A549 (cell line): ENCODE measurements around the gene SYNPR. TPM values are rescaled to one million over a fixed set of nuclear protein-coding genes. Genes with fewer than 3 reads are reported as not detected.

Experiments used
- ATAC-seq, 2 experiments: fragments of 200-7000 bp in 1 of 2; fragments of >200 bp in 1 of 2; cut with Nextera tagmentation in 1 of 2; cut with Tn5 transposase in 1 of 2; 3 replicates each; pipeline versions ENCODE4 v1.8.0 to v1.9.1; 2018 to 2020; ENCODE audit warnings: mild to moderate bottlenecking in 1 of 2, moderate library complexity in 1 of 2
- CTCF ChIA-PET: fragments of 300-600 bp; sonication (Branson Sonifier 250); formaldehyde crosslinking; extraction: SDS; loops from one replicate; lab custom pipeline; 2021; ENCODE audit warnings: antibody characterized with exemption, inconsistent platforms; lab: Yijun Ruan, JAX
- POLR2A ChIA-PET: fragments of 350-600 bp; formaldehyde crosslinking; extraction: SDS; loops from one replicate; lab custom pipeline; 2021; ENCODE audit warnings: antibody characterized with exemption, inconsistent platforms; lab: Yijun Ruan, JAX
- DNase-seq, 2 experiments: peaks; one replicate each; pipeline versions ENCODE4 v3.0.0 to v3.0.0-alpha.2; 2011 to 2016; ENCODE audit warnings: low read depth in 1 of 2, low spot score in 1 of 2
- FAIRE-seq: peaks from 2 replicates; lab custom pipeline; 2011; peaks lifted over from hg19 to GRCh38; lab: Jason Lieb, UNC
- H3K27ac ChIP-seq, 2 experiments: fragments of >200 bp; sonication (Bioruptor Twin); formaldehyde crosslinking; 3 replicates each; pipeline ENCODE4 v1.5.1; 2016 to 2017
- H3K4me1 ChIP-seq: fragments of >200 bp; sonication (Bioruptor Twin); formaldehyde crosslinking; 3 replicates; pipeline ENCODE4 v1.6.1; 2016
- H3K4me2 ChIP-seq: fragments of >200 bp; sonication (Bioruptor Twin); formaldehyde crosslinking; 3 replicates; pipeline ENCODE4 v1.6.1; 2016
- H3K4me3 ChIP-seq: fragments of >200 bp; sonication (Bioruptor Twin); formaldehyde crosslinking; 3 replicates; pipeline ENCODE4 v1.5.1; 2016
- H3K9me3 ChIP-seq: fragments of >200 bp; sonication (Bioruptor Twin); formaldehyde crosslinking; 3 replicates; pipeline ENCODE4 v1.6.1; 2016
- ATOH8 ChIP-seq: fragments of 250-450 bp; sonication (Bioruptor Pico); IDR thresholded peaks from 2 replicates; pipeline ENCODE4 v1.5.0; 2020; ENCODE audit warnings: low read depth, mild to moderate bottlenecking, moderate library complexity
- CEBPB ChIP-seq, 2 experiments: fragments of >200 bp in 1 of 2; sonication (Bioruptor Twin) in 1 of 2; formaldehyde crosslinking in 1 of 2; IDR thresholded peaks; 2 replicates each; pipeline ENCODE4 v1.6.1; 2012 to 2016
- EHMT2 ChIP-seq: fragments of 200-600 bp; sonication (generic); IDR thresholded peaks from 2 replicates; pipeline ENCODE4 v1.6.1; 2016; ENCODE audit warnings: antibody characterized with exemption, low read depth, mild to moderate bottlenecking, moderate library complexity
- FOSB ChIP-seq: fragments of 250-450 bp; sonication (Bioruptor Pico); IDR thresholded peaks from 2 replicates; pipeline ENCODE4 v1.5.0; 2020; ENCODE audit warnings: mild to moderate bottlenecking, moderate library complexity
- FOXS1 ChIP-seq: fragments of 250-450 bp; sonication (Bioruptor Pico); IDR thresholded peaks from 2 replicates; pipeline ENCODE4 v1.5.0; 2020; ENCODE audit warnings: mild to moderate bottlenecking, moderate library complexity
- GATA3 ChIP-seq: IDR thresholded peaks from 2 replicates; pipeline ENCODE4 v1.6.1; 2012; ENCODE audit warnings: borderline replicate concordance
- HOXB13 ChIP-seq: fragments of 250-450 bp; sonication (Bioruptor Pico); IDR thresholded peaks from 2 replicates; pipeline ENCODE4 v1.5.0; 2020; ENCODE audit warnings: low read depth, mild to moderate bottlenecking, moderate library complexity
- HOXB5 ChIP-seq: fragments of 250-450 bp; sonication (Bioruptor Pico); IDR thresholded peaks from 2 replicates; pipeline ENCODE4 v1.5.0; 2020; ENCODE audit warnings: mild to moderate bottlenecking, moderate library complexity
- PBX3 ChIP-seq: IDR thresholded peaks from 2 replicates; pipeline ENCODE4 v1.6.1; 2012
- RCOR1 ChIP-seq: fragments of 150-350 bp; IDR thresholded peaks from 2 replicates; pipeline ENCODE4 v1.6.1; 2014; ENCODE audit warnings: antibody characterized with exemption, low read length, low read depth
- REST ChIP-seq: fragments of 200-600 bp; sonication (generic); IDR thresholded peaks from 2 replicates; pipeline ENCODE4 v1.6.1; 2016; ENCODE audit warnings: antibody characterized with exemption, mild to moderate bottlenecking, moderate library complexity
- ZFP36 ChIP-seq: fragments of 450-650 bp; IDR thresholded peaks from 2 replicates; pipeline ENCODE4 v1.6.1; 2014; ENCODE audit warnings: borderline replicate concordance; ENCODE audit not compliant: partially characterized antibody
- ZNF302 ChIP-seq: fragments of 250-450 bp; sonication (Bioruptor Pico); IDR thresholded peaks from 2 replicates; pipeline ENCODE4 v1.9.0; 2021; ENCODE audit warnings: inconsistent platforms, mild to moderate bottlenecking, moderate library complexity
- WGBS: methylation state at CpG from one replicate; pipeline ENCODE4 v1.1.6; 2017; ENCODE audit errors: missing lambda C conversion rate; 5-methylcytosine and 5-hydroxymethylcytosine counted together
- polyA plus RNA-seq, 4 experiments: library from polyadenylated mRNA; depleted of rRNA in 3 of 4; stranded (reverse); fragments of >200 nt; fragmentation: RNase III in 1 of 4; extraction: RNeasy Plus Mini Kit Qiagen cat#74134 plus additional on column Dnase treatment in 1 of 4; gene quantifications; 2 replicates in 3 of 4; 3 replicates in 1 of 4; pipeline ENCODE4 v1.2.3, GENCODE V29; 2011 to 2017

Gene SYNPR
- polyA plus RNA-seq, 2 of the 4 experiments (the other 2 are of a cell fraction), result not detected

- TF ChIP-seq REST, result no peak
- TF ChIP-seq EHMT2, result no peak
- no peak for TF ChIP-seq HOXB13
These were observed 199.5 kb downstream of the SYNPR start (continued) for GRCh38 chr3:63477494-63478129.

- POLR2A ChIA-PET, result no interaction called here
- no peak for FAIRE-seq
- H3K9me3 ChIP-seq, result no peaks in the 10 kb centered on the region
- H3K4me3 ChIP-seq, result no peak overlapping the region
- no peak for ATAC-seq
- H3K4me2 ChIP-seq, result no peak overlapping the region
- no peak overlapping the region for H3K27ac ChIP-seq
- WGBS, result 23% methylated on average over 6 of the region's 6 CpGs
- CTCF ChIA-PET, result no interaction called here
- H3K4me1 ChIP-seq, result no peaks in the 10 kb centered on the region
- no peak for TF ChIP-seq FOSB (CRISPR knock-in tag)
- no peak for TF ChIP-seq HOXB5 (CRISPR knock-in tag)
- no peak for TF ChIP-seq RCOR1
- no peak for DNase-seq
These were observed 201.0 kb downstream of the SYNPR start for GRCh38 chr3:63478990-63479660.

GRCh38 chr3:63479661-63480035 lies 201.5 kb downstream of the SYNPR start:
- no peak for FAIRE-seq
- WGBS, result 0% methylated on average over 1 of the region's 2 CpGs

More at GRCh38 chr3:63479661-63480035, 201.5 kb downstream of the SYNPR start:
- ChIA-PET POLR2A (no interaction called here), CTCF (interaction anchor here (0.6 kb wide), 2 partner anchors 272 to 1190 kb away, joined by 4 read pairs; no protein-coding TSS in a partner anchor)
- no peak for TF ChIP-seq HOXB13
- no peak for TF ChIP-seq REST
- TF ChIP-seq ZFP36, result no peak
- TF ChIP-seq HOXB5 (CRISPR knock-in tag), result no peak
- TF ChIP-seq PBX3, result no peak
- no peak for TF ChIP-seq ZNF302
- TF ChIP-seq FOXS1 (CRISPR knock-in tag), result no peak
- TF ChIP-seq ATOH8, result no peak
- TF ChIP-seq CEBPB (IDR thresholded peaks at IDR 0.05), result no peak
- no peak for TF ChIP-seq GATA3
- Histone ChIP-seq H3K4me1 (no peaks in the 10 kb centered on the region), H3K4me3 (no peak overlapping the region), H3K9me3 (no peaks in the 10 kb centered on the region), H3K4me2 (no peak overlapping the region), H3K27ac (no peak overlapping the region)
- DNase-seq (no peak), ATAC-seq (no peak)
